DOHH2 (cell line): Measurements from ENCODE around the gene MCCC2.
"Not testable (repeated sequence)": the region's sequence is repeated elsewhere in the genome, so short reads cannot be mapped to it uniquely, and the experiment has no call there.

ENCODE experiments used
- H3F3A ChIP-seq: fragments of 200-600 bp; sonication (generic), shearing (Covaris generic); 2 replicates; pipeline ENCODE4 v1.6.0; 2016; ENCODE audit warnings: antibody characterized with exemption, mild to moderate bottlenecking; ENCODE audit not compliant: control insufficient read depth, insufficient read depth
- H3K27ac ChIP-seq: fragments of 200-600 bp; sonication (generic); 2 replicates; pipeline ENCODE4 v1.5.1; 2014; ENCODE audit warnings: low read depth, mild to moderate bottlenecking, low read length, moderate library complexity
- H3K27me3 ChIP-seq: fragments of 200-600 bp; sonication (generic); 2 replicates; pipeline ENCODE4 v1.6.1; 2014; ENCODE audit warnings: mild to moderate bottlenecking, low read length, mixed read lengths; ENCODE audit not compliant: control insufficient read depth
- H3K36me3 ChIP-seq: fragments of 200-600 bp; sonication (generic); 2 replicates; pipeline ENCODE4 v1.6.1; 2014; ENCODE audit warnings: mild to moderate bottlenecking, low read length, moderate library complexity, mixed read lengths; ENCODE audit not compliant: control insufficient read depth
- H3K4me1 ChIP-seq: fragments of 200-600 bp; sonication (generic); 2 replicates; pipeline ENCODE4 v1.6.1; 2014; ENCODE audit warnings: mild to moderate bottlenecking, low read length, mixed read lengths; ENCODE audit not compliant: control insufficient read depth
- H3K4me2 ChIP-seq: fragments of 200-600 bp; sonication (generic); 2 replicates; pipeline ENCODE4 v1.6.0; 2014; ENCODE audit warnings: mild to moderate bottlenecking, low read length, moderate library complexity
- H3K4me3 ChIP-seq: fragments of 200-600 bp; sonication (generic); 2 replicates; pipeline ENCODE4 v1.5.1; 2014; ENCODE audit warnings: mild to moderate bottlenecking, low read length, mixed read lengths
- H3K79me2 ChIP-seq: fragments of 200-600 bp; sonication (generic); 2 replicates; pipeline ENCODE4 v1.6.1; 2014; ENCODE audit warnings: mild to moderate bottlenecking, low read length, mixed read lengths; ENCODE audit not compliant: control insufficient read depth
- H3K9me2 ChIP-seq: fragments of 200-600 bp; sonication (generic); replicated peaks from 2 replicates; pipeline ENCODE4 v1.6.1; 2014; ENCODE audit warnings: mild to moderate bottlenecking, low read length, mixed read lengths; ENCODE audit not compliant: control insufficient read depth
- H3K9me3 ChIP-seq: fragments of 200-600 bp; sonication (generic); 2 replicates; pipeline ENCODE4 v1.6.1; 2014; ENCODE audit warnings: antibody characterized with exemption, low read length, mixed read lengths; ENCODE audit not compliant: control insufficient read depth, insufficient read depth
- H4K20me1 ChIP-seq: fragments of 200-600 bp; sonication (generic); 2 replicates; pipeline ENCODE4 v1.6.0; 2014; ENCODE audit warnings: low read depth, mild to moderate bottlenecking, antibody characterized with exemption, low read length, moderate library complexity; ENCODE audit not compliant: control insufficient read depth, insufficient read depth
- CTCF ChIP-seq: fragments of 200-600 bp; sonication (generic); IDR thresholded peaks from one replicate; pipeline ENCODE4 v1.5.1; 2014; ENCODE audit warnings: antibody characterized with exemption, mild to moderate bottlenecking, low read depth, low read length; ENCODE audit not compliant: poor library complexity, severe bottlenecking
- EZH2phosphoT487 ChIP-seq: fragments of 200-600 bp; sonication (generic); IDR thresholded peaks from 2 replicates; pipeline ENCODE4 v1.6.1; 2017; ENCODE audit warnings: borderline replicate concordance, mild to moderate bottlenecking, antibody characterized with exemption, low read length, moderate library complexity, mixed read lengths

Gene MCCC2

GRCh38 chr5:71645030-71645429 is 57.9 kb downstream of the MCCC2 start:
- H3K4me2 ChIP-seq: no peak overlapping the region
- H3K4me1 ChIP-seq: no peaks in the 10 kb centered on the region
- no peak for TF ChIP-seq CTCF
- TF ChIP-seq EZH2phosphoT487: no peak
- no peaks in the 10 kb centered on the region for H3K27me3 ChIP-seq
- H3K79me2 ChIP-seq: no peaks in the 10 kb centered on the region
- no peak overlapping the region for H3K27ac ChIP-seq
- H3F3A ChIP-seq: no peaks in the 10 kb centered on the region
- H3K9me3 ChIP-seq: no peaks in the 10 kb centered on the region
- no peaks in the 10 kb centered on the region for H3K9me2 ChIP-seq
- H3K4me3 ChIP-seq: no peak overlapping the region
- no peaks in the 10 kb centered on the region for H4K20me1 ChIP-seq
- H3K36me3 ChIP-seq: peaks cover 38% of the 10 kb centered on the region

GRCh38 chr5:71650940-71651339 is 63.8 kb downstream of the MCCC2 start:
- peaks cover 49% of the 10 kb centered on the region for H3K36me3 ChIP-seq
- not testable (repeated sequence) for H3K4me2 ChIP-seq

GRCh38 chr5:71651579-71651978 is 64.4 kb downstream of the MCCC2 start:
- Histone ChIP-seq H3K9me2 (no peaks in the 10 kb centered on the region), H3K4me1 (no peaks in the 10 kb centered on the region), H3K4me2 (no peak overlapping the region), H3F3A (no peaks in the 10 kb centered on the region), H3K9me3 (no peaks in the 10 kb centered on the region), H3K27ac (no peak overlapping the region), H3K27me3 (no peaks in the 10 kb centered on the region), H3K4me3 (no peak overlapping the region), H3K79me2 (no peaks in the 10 kb centered on the region), H4K20me1 (no peaks in the 10 kb centered on the region), H3K36me3 (peaks cover 47% of the 10 kb centered on the region)
- TF ChIP-seq EZH2phosphoT487: no peak
- no peak for TF ChIP-seq CTCF

More at GRCh38 chr5:71650940-71651339, 63.8 kb downstream of the MCCC2 start:
- not testable (repeated sequence) for H3K27me3 ChIP-seq, H3K4me3 ChIP-seq, H3F3A ChIP-seq, H3K79me2 ChIP-seq, H3K9me3 ChIP-seq, H3K9me2 ChIP-seq, H4K20me1 ChIP-seq, H3K4me1 ChIP-seq, H3K27ac ChIP-seq

- Histone ChIP-seq H3K9me2 (no peaks in the 10 kb centered on the region), H3K9me3 (no peaks in the 10 kb centered on the region), H3K36me3 (peaks cover 51% of the 10 kb centered on the region), H3K4me2 (no peak overlapping the region), H3K4me3 (no peak overlapping the region), H3F3A (no peaks in the 10 kb centered on the region), H3K79me2 (no peaks in the 10 kb centered on the region), H3K27ac (no peak overlapping the region), H3K27me3 (no peaks in the 10 kb centered on the region), H3K4me1 (no peaks in the 10 kb centered on the region), H4K20me1 (no peaks in the 10 kb centered on the region)
- TF ChIP-seq EZH2phosphoT487: no peak
- TF ChIP-seq CTCF: no peak
Observed at GRCh38 chr5:71652349-71652748, 65.2 kb downstream of the MCCC2 start.
